Retinal pigment epithelial cell (primary cell): ENCODE results near the gene NT5M.

Experiments
- DNase-seq: peaks from one replicate; pipeline ENCODE4 v3.0.0-alpha.2; 2010; ENCODE audit warnings: low read depth
- H3K4me3 ChIP-seq: 2 replicates; pipeline ENCODE4 v1.5.1; 2011; ENCODE audit warnings: mild to moderate bottlenecking, low read length, control low read depth, moderate library complexity
- CTCF ChIP-seq: conservative IDR thresholded peaks from 2 replicates; pipeline ENCODE4 v1.5.1; 2011; ENCODE audit warnings: low read depth, low read length, control low read depth, inconsistent platforms

The NT5M gene

GRCh38 chr17:17303847-17304490 is 796 bp downstream of the NT5M start:
- peak overlapping the region; percentile 47 for H3K4me3 ChIP-seq
- TF ChIP-seq CTCF: no peak
- no peak for DNase-seq

GRCh38 chr17:17304521-17304985 is 1.4 kb downstream of the NT5M start:
- TF ChIP-seq CTCF: no peak
- DNase-seq: no peak
- H3K4me3 ChIP-seq: no peak overlapping the region

GRCh38 chr17:17305281-17305801 is 2.2 kb downstream of the NT5M start:
- TF ChIP-seq CTCF: no peak
- no peak overlapping the region for H3K4me3 ChIP-seq
- DNase-seq: no peak

GRCh38 chr17:17309356-17309755 is 6.2 kb downstream of the NT5M start:
- DNase-seq: no peak
- no peak for TF ChIP-seq CTCF
- no peak overlapping the region for H3K4me3 ChIP-seq

- H3K4me3 ChIP-seq: no peak overlapping the region
- peak; percentile 3 for DNase-seq
- TF ChIP-seq CTCF: peak; percentile 64
Observed at GRCh38 chr17:17313350-17313991, 10.3 kb downstream of the NT5M start.

GRCh38 chr17:17314501-17315071 is 11.4 kb downstream of the NT5M start:
- no peak for TF ChIP-seq CTCF
- H3K4me3 ChIP-seq: no peak overlapping the region
- no peak for DNase-seq
